HepG2 (cell line): ENCODE measurements around the gene GAS2. TPM values are rescaled to one million over a fixed set of nuclear protein-coding genes. Genes with fewer than 3 reads are reported as not detected.

Experiments used
- ARID5B ChIP-seq: IDR thresholded peaks from 2 replicates; pipeline ENCODE4 v1.4.0; 2020; ENCODE audit warnings: mild to moderate bottlenecking, missing genetic modification reagents
- CBX2 ChIP-seq, 2 experiments: fragments of 200-600 bp in 1 of 2; sonication (generic); formaldehyde crosslinking in 1 of 2; IDR thresholded peaks; 2 replicates each; pipeline versions ENCODE4 v1.7.0 to v1.8.1; 2018 to 2022; ENCODE audit warnings: low read depth in 2 of 2, low read length in 1 of 2, mild to moderate bottlenecking in 1 of 2, missing genetic modification reagents in 1 of 2
- CSRNP1 ChIP-seq: sonication (generic); formaldehyde crosslinking; IDR thresholded peaks from 2 replicates; pipeline ENCODE4 v1.8.1; 2023; ENCODE audit warnings: mild to moderate bottlenecking, missing genetic modification reagents
- NFE2L2 ChIP-seq: fragments of 150-350 bp; IDR thresholded peaks from 2 replicates; pipeline ENCODE4 v1.6.1; 2014; ENCODE audit warnings: low read length
- NR2F2 ChIP-seq: IDR thresholded peaks from 2 replicates; pipeline ENCODE4 v1.6.1; 2012; ENCODE audit warnings: low read depth, inconsistent platforms, borderline replicate concordance
- PTBP1 ChIP-seq: fragments of 200-400 bp; formaldehyde crosslinking; IDR thresholded peaks from 2 replicates; pipeline ENCODE4 v1.6.1; 2018; ENCODE audit warnings: low read length, low read depth; ENCODE audit not compliant: poor library complexity, severe bottlenecking
- SSRP1 ChIP-seq: IDR thresholded peaks from 2 replicates; pipeline ENCODE4 v1.6.1; 2016; ENCODE audit warnings: control low read depth
- TBL1XR1 ChIP-seq: fragments of 150-350 bp; IDR thresholded peaks from 2 replicates; pipeline ENCODE4 v1.6.1; 2014; ENCODE audit warnings: borderline replicate concordance, low read length; ENCODE audit not compliant: partially characterized antibody
- TEAD2 ChIP-seq: sonication (generic); formaldehyde crosslinking; IDR thresholded peaks from 2 replicates; pipeline ENCODE4 v1.9.0; 2021; ENCODE audit warnings: missing genetic modification reagents
- ZBTB3 ChIP-seq: sonication (generic); formaldehyde crosslinking; IDR thresholded peaks from 2 replicates; pipeline ENCODE4 v1.4.0; 2020; ENCODE audit warnings: low read depth, mild to moderate bottlenecking, moderate library complexity, missing genetic modification reagents, borderline replicate concordance
- ZKSCAN8 ChIP-seq: IDR thresholded peaks from 2 replicates; pipeline ENCODE4 v1.6.1; 2016; ENCODE audit warnings: borderline replicate concordance, missing genetic modification reagents, missing compliant biosample characterization
- ZNF510 ChIP-seq: sonication (generic); formaldehyde crosslinking; IDR thresholded peaks from 2 replicates; pipeline ENCODE4 v1.4.0; 2020; ENCODE audit warnings: low read depth, mild to moderate bottlenecking, missing genetic modification reagents
- ZNF549 ChIP-seq: sonication (generic); formaldehyde crosslinking; IDR thresholded peaks from 2 replicates; pipeline ENCODE4 v1.5.0; 2020; ENCODE audit warnings: missing genetic modification reagents
- ZNF558 ChIP-seq: sonication (generic); formaldehyde crosslinking; IDR thresholded peaks from 2 replicates; pipeline ENCODE4 v1.9.0; 2022; ENCODE audit warnings: mild to moderate bottlenecking, missing genetic modification reagents, borderline replicate concordance
- ZNF770 ChIP-seq: sonication (generic); formaldehyde crosslinking; IDR thresholded peaks from 2 replicates; pipeline ENCODE4 v1.5.0; 2020; ENCODE audit warnings: mild to moderate bottlenecking, missing genetic modification reagents
- polyA plus RNA-seq, 8 experiments: library from polyadenylated mRNA; depleted of rRNA in 3 of 8; stranded (reverse) in 7 of 8; unstranded in 1 of 8; fragments of >200 nt; fragmentation: Illumina TruSeq in 4 of 8; extraction: Trizol in 4 of 8; gene quantifications; 2 replicates each; pipeline versions ENCODE4 v1.2.1 to v1.2.3, GENCODE V29; 2011 to 2016; ENCODE audit warnings: low read depth in 4 of 8, missing spikeins in 1 of 8, mixed read lengths in 1 of 8; ENCODE audit not compliant: insufficient read depth in 1 of 8
- total RNA-seq, 5 experiments: library from RNA; depleted of rRNA; stranded (reverse); fragments of >200 nt; fragmentation: Illumina TruSeq; extraction: Trizol; gene quantifications; 2 replicates each; pipeline ENCODE4 v1.2.3, GENCODE V29; 2016; ENCODE audit warnings: low read depth in 1 of 5
- TF ChIP-seq, protein P1 (sequence below): sonication (generic); formaldehyde crosslinking; IDR thresholded peaks from 2 replicates; pipeline ENCODE4 v1.4.0; 2020; ENCODE audit warnings: missing genetic modification reagents
- TF ChIP-seq, protein P2 (sequence below): sonication (generic); formaldehyde crosslinking; IDR thresholded peaks from 2 replicates; pipeline ENCODE4 v1.4.0; 2020; ENCODE audit warnings: low read depth, mild to moderate bottlenecking, missing genetic modification reagents
- TF ChIP-seq, protein P3 (sequence below): IDR thresholded peaks from 2 replicates; pipeline ENCODE4 v1.6.1; 2016

The GAS2 gene
- total and polyA plus RNA-seq, 2 of the 13 experiments (the other 11 are each of a cell fraction or from before 2014, with no cell fraction given): 26.0 to 85.1 TPM

GRCh38 chr11:22792497-22792896 is 126.1 kb downstream of the GAS2 start (continued):
- TF ChIP-seq, protein P1, sequence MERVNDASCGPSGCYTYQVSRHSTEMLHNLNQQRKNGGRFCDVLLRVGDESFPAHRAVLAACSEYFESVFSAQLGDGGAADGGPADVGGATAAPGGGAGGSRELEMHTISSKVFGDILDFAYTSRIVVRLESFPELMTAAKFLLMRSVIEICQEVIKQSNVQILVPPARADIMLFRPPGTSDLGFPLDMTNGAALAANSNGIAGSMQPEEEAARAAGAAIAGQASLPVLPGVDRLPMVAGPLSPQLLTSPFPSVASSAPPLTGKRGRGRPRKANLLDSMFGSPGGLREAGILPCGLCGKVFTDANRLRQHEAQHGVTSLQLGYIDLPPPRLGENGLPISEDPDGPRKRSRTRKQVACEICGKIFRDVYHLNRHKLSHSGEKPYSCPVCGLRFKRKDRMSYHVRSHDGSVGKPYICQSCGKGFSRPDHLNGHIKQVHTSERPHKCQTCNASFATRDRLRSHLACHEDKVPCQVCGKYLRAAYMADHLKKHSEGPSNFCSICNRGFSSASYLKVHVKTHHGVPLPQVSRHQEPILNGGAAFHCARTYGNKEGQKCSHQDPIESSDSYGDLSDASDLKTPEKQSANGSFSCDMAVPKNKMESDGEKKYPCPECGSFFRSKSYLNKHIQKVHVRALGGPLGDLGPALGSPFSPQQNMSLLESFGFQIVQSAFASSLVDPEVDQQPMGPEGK (CRISPR knock-in tag): no peak
- TF ChIP-seq TEAD2: no peak
- no peak for TF ChIP-seq ZNF549 (CRISPR knock-in tag)
- TF ChIP-seq NR2F2: no peak
- TF ChIP-seq, protein P2, sequence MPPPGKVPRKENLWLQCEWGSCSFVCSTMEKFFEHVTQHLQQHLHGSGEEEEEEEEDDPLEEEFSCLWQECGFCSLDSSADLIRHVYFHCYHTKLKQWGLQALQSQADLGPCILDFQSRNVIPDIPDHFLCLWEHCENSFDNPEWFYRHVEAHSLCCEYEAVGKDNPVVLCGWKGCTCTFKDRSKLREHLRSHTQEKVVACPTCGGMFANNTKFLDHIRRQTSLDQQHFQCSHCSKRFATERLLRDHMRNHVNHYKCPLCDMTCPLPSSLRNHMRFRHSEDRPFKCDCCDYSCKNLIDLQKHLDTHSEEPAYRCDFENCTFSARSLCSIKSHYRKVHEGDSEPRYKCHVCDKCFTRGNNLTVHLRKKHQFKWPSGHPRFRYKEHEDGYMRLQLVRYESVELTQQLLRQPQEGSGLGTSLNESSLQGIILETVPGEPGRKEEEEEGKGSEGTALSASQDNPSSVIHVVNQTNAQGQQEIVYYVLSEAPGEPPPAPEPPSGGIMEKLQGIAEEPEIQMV: no peak
- TF ChIP-seq CSRNP1 (CRISPR knock-in tag): no peak
- TF ChIP-seq ARID5B: peak; percentile 76
- no peak for TF ChIP-seq SSRP1 (CRISPR knock-in tag)
- TF ChIP-seq CBX2 (IDR thresholded peaks at IDR 0.05; ENCODE audit: low read depth, low read length): no peak
- no peak for TF ChIP-seq CBX2 (CRISPR knock-in tag; IDR thresholded peaks at IDR 0.05; ENCODE audit: low read depth)
- no peak for TF ChIP-seq ZNF510
- TF ChIP-seq ZKSCAN8 (CRISPR knock-in tag): peak; percentile 37; the same call in 1 of the 2 replicates
- TF ChIP-seq TBL1XR1: no peak
- TF ChIP-seq ZBTB3 (CRISPR knock-in tag): no peak
- TF ChIP-seq ZNF558 (CRISPR knock-in tag): no peak
- no peak for TF ChIP-seq PTBP1
- TF ChIP-seq ZNF770 (CRISPR knock-in tag): no peak
- TF ChIP-seq NFE2L2: no peak
- TF ChIP-seq, protein P3, sequence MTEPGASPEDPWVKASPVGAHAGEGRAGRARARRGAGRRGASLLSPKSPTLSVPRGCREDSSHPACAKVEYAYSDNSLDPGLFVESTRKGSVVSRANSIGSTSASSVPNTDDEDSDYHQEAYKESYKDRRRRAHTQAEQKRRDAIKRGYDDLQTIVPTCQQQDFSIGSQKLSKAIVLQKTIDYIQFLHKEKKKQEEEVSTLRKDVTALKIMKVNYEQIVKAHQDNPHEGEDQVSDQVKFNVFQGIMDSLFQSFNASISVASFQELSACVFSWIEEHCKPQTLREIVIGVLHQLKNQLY (CRISPR knock-in tag): no peak
